HG03460 (cell line): Measurements from ENCODE around the gene FTCD.
"Not testable (repeated sequence)": the region's sequence is repeated elsewhere in the genome, so short reads cannot be mapped to it uniquely, and the experiment has no call there.

ENCODE experiments used
- ATAC-seq: cut with Tn5 transposase; IDR thresholded peaks from one replicate; pipeline ENCODE4 v1.9.1; 2021; ENCODE audit not compliant: unreplicated experiment

Gene FTCD

DNA sequence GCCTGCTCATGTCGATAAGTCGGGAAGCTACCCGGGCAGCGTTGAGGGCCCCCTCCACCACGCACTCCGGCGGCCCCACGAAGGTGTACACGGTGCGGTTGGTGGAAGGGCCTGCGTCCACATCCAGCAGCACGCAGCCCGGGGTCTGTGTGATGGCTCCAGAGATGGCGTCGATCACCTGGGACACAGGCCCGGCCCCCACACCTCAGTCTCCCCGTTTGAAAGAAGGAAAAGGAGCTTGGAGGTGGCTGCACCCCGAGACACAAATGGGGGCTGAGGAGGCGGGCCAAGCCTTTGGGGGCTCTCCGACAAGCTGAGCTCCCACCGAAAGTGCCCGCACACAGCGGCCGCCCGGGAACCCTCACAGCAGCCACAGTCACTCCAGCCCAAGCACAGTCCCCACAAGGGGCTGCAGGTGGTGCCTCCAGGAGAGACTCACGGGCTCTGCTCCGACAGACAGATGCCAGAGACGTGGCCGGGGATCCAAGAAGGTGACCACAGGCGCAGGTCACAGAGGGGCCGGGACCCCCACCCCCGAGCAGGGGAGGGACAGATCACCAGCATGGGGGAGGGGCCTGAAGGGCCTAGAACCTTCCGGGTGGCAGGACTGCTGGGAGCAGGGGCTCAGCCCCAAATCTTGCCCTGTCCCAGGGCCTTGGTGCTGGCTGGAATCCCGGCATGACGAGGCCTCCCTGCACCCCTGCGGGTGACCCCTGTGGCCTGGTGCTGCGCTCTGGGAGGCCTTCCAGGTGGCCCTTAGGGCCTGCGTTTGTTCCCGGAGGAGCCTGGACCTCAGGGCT, 1.0 kb downstream of the FTCD start:
- ATAC-seq: no peak

DNA sequence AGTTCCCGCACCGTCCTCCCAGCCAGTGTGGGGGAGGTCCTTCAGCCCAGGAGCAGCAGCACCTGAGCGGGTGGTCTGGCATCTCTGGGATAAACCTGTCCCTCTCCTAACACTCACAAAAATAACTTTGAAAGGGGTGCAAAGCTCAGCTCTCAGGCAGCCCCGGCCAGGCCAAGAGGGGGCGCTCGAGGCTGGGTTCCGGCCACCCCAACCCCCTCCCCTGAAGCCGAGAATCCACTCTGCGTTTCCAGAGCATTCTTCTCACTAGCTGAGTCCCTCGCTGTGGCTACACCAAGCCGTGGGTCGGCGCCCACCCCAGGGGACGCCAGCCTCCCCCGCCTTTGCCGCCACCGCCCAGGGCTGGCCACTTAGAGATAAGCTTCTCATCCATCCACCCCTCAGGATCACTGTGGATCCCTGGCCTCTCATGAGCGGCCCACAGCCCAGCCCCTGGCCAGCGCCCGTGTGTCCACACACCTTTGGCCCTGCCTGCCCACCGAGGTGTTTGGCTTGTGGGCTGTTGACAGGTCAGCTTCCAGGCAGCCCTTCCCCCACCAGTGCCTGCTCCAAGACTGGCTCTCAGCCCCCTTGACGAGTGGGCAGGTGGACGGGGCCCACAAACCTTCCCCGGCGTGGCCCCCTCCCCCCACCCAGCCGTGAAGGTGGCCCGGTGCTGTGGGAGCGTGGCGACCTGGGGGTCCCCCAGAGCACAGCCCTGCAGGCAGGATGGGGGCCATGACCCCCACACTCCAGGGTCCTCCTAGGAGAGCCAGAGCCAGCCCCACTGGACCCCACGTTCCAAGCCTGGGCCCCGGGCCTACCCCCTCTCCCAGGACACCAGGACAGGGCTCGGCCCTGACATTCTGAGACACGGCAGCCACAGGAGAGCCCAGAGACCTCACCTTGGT, 1.9 kb downstream of the FTCD start:
- ATAC-seq: no peak

DNA sequence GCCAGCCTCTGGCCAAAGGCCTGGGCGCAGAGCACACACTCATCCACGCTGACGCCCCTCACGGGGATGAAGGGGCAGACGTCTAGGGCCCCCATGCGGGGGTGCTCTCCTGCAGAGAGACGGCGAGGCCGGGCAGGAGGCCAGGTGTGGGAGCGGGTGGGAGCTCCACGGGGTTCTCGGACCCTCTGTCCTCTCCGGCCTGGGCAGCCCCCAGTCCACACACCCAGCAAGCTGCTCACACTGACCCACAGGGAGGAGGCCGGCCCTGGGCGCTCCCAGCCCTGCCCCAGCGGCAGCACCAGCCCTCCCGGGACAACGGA, 2.5 kb downstream of the FTCD start:
- no peak for ATAC-seq

- no peak for ATAC-seq
Observed at GRCh38 chr21:46151989-46152926, 3.1 kb downstream of the FTCD start.

GRCh38 chr21:46151261-46151988, 4.0 kb downstream of the FTCD start:
- ATAC-seq: no peak

GRCh38 chr21:46150491-46151121, 4.8 kb downstream of the FTCD start:
- no peak for ATAC-seq

DNA sequence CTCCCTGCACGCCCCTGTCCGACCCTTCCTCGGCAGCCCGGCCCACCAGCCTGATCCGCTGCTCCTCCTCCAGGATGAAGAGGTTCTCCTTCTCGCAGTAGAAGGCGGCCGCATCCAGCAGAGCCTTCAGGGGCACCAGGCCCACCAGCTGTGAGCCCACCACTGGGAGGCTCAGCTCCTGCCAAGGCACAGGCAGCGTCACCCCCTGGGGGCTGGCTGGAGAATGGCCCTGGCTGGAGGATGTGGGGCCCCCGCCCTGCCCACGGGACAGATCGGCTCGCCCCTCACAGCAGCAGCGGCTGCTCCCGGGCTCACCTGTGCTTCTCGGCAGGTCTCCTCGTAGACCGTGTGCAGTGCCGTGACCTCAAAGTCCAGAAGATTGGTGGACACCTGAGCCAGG, 5.3 kb downstream of the FTCD start:
- ATAC-seq: no peak

DNA sequence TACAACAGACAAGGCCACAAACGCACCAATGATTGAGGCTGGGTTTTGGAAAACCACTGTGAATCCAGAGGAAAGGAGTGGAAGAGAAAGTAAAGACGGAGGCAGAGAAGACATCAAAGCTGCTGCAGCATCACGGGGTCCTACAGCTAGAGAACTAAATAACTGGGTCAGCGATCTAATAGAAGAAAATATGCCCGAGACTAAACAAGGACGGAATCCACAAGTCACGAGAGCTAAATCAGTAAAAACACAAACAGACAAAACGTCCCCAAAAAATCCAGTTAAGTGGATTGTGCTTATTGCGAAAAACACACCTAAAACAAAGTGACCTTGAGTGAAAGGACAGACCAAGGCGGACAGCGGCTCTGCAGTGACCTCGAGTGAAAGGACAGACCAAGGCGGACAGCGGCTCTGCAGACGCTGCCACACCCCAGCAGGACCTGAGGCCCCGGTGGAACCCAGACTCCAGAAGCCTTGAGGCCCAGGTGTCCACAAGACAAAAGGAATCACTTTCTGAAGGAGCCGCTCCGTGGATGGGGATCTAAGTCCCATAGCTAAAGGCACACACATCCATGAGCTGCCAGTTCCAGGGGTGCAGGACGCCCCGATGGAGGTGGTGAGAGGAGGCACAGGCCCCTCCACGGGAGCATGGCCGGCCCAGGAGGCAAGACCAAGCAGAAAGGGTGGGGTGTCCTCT, 6.0 kb downstream of the FTCD start:
- no peak for ATAC-seq

GRCh38 chr21:46148106-46148505, 7.3 kb downstream of the FTCD start:
- ATAC-seq: no peak

- not testable (repeated sequence) for ATAC-seq
Observed at GRCh38 chr21:46147429-46147828, 8.0 kb downstream of the FTCD start.

DNA sequence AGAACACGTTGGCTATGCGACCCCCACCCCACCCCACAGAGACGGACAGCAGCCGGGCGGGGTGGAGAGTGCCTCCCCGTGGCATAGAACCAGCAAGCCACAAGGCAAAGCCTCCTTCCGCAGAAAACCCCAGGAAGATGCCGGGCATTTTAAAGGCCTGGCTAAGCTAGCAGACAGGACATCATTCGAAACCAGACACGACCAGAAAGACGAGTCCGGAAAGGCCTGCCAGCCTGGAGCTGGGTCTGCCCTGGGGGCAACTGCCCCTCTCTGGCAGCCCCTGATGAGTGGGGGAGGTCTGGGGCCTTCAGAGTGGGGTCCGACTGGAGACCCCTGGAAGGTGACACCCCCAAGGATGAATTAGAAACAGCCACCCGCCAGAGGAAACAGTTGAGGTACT, 8.5 kb downstream of the FTCD start:
- no peak for ATAC-seq

DNA sequence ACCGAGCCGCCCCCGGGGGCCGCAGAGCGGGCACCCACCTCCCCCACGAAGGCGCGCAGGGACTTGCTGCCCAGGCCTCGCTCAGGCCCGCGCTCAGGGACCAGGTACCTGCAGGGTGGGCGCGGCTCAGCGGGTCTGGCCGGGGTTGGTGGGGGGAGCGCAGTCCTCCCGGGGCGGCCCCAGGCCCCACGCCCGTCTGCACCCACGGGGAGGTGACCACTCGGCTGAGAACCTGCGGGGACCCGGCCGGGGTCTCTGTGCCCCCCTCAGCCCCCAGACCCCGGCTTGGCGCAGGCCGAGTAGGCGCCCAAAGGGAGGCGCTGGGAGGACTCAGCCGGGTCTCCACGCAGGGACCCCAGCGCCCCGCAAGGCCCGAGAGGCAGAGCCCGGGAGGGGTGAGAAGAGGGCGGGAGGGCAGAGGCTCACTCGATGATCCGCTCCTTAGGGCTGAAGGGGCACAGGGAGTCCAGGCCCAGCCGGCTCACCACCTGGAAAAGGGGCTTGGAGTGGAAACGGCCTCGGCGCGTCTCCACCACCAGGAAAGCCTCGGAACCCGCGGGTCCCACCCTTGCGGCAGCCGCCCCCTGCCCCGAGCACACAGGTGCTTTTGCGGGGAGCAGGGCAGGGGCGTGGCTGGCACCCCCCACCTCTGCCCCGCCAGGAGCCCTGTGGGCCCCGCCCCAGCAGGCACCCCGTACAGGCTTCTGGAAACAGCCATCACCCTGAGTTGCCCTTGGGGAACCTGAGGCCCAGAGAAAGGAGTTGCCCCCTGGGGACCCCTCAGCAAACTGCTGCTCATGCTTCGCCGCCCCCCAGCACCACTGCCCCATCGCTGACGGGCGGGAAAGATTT, 9.3 kb downstream of the FTCD start:
- no peak for ATAC-seq

DNA sequence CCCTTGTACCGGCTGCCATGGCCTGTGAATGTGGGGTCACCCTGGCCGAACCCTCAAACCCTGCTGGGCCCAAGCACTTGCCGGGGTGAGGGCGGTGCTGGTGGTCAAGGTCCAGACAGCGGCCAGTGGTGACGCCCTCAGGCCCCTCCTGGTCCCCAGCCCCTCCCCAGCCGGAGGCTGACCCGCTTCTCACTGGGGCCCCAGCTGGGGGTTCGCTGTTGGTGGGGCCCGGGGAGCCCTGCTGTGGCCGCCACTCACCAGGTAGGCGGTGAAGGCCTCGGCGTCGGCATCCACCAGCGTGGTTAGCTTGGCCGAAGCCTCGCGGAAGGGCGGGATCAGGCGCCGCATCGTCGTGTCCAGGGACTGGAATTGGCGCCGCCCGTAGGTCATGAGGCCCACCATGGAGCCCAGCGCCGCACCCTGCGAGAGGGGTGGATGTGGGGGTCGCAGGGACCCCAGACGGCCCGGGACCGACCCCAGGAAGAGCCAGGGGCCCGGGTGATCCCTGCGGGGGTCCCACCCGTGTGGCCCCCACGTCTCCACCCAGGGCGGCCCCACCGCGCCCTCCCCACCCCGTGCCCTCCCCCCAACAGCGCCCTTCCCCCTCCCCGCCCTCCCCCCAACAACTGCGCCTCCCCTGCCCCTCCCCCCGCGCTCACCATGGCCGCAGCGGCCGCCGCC, 10.1 kb downstream of the FTCD start:
- no peak for ATAC-seq

DNA sequence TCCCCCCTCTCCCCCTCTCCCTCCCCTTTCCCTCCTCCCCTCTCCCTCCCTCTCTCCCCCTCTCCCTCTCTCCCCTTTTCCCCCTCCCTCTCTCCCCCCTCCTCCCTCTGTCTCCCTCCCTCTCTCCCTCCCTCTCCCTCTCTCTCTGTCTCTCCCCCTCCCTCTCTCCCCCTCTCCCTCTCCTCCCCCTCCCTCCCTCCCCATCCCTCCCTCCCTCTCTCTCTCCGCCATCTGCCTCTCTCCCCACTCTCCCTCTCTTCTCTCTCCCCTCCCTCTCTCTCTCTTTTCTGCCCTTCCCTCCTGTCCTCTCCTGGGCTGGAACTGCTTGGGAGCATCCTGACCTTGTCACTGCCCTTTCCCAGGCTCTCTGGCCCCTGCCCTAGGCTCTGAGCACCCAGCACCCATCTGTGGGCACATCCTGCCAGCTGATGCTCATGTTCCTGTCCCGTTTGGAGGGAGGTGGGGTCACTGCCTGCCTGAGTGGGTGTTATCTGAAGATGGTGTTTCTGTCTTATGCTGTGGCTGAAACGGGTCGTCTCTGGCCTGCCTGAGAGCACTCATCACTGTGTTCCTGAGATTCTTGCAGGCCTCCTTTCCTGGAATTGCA, 10.8 kb downstream of the FTCD start:
- no peak for ATAC-seq

DNA sequence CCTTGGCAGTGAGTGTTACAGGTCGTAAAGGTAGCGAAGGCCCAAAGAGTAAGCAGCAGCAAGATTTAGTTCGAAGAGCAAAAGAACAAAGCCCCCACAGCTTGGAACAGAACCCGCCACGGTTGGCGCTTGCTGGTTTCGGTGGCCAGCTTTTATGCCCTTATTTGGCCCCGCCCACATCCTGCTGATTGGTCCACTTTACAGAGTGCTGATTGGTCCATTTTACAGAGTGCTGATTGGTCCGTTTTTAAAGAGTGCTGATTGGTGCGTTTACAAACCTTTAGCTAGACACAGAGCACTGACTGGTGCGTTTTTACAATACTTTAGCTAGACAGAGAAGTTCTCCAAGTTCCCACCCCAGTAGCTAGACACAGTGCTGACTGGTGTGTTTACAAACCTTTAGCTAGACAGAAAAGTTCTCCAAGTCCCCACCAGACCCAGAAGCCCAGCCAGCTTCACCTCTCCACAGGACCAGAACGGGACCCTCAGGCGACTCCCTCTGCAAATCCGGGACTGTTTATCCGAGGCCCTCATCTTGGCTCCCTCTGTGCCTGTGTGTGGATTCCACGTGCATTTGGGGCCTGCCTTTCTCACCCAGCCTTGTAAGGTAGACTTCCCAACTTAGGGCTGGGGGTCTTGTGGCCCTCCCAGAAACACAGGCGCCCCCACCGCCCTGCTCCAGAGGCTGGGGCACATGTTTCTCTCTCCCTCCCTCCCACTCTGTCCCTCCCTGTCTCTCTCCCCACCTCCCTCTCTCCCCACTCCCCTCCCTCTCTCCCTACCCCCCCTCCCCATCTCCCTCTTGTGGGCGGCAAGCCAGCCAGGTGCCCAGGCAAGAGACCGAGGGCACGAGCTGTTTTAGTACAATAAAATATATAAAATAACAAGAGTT, 12.6 kb downstream of the FTCD start:
- ATAC-seq: no peak

GRCh38 chr21:46141767-46142581, 13.4 kb downstream of the FTCD start:
- ATAC-seq: no peak
